Gastrocnemius medialis (tissue), 4 donors: ENCODE measurements around the gene ADAMTS15.

Experiments
- CTCF ChIP-seq, 5 experiments: fragments of 450-650 bp in 3 of 5; fragments of 200-600 bp in 2 of 5; sonication (generic) in 2 of 5; IDR thresholded peaks in 4 of 5; conservative IDR thresholded peaks in 1 of 5; 1 replicate in 4 of 5; 2 replicates in 1 of 5; pipeline ENCODE4 v1.5.1; 2016 to 2019; ENCODE audit warnings: antibody characterized with exemption in 5 of 5, mild to moderate bottlenecking in 3 of 5, moderate library complexity in 3 of 5
- POLR2A ChIP-seq, 2 donors: fragments of 450-650 bp; IDR thresholded peaks; one replicate each; pipeline ENCODE4 v1.6.1; 2017; ENCODE audit warnings: antibody characterized with exemption in 2 of 2, mild to moderate bottlenecking in 2 of 2, moderate library complexity in 2 of 2

- TF ChIP-seq CTCF (IDR thresholded peaks at IDR 0.05 in 4 of 5, conservative IDR thresholded peaks at IDR 0.05 in 1 of 5), result no peak
- TF ChIP-seq POLR2A (IDR thresholded peaks at IDR 0.05), result no peak
Observed at GRCh38 chr11:130409594-130410388, 38.7 kb upstream of the ADAMTS15 start.
